ENCODE results near the gene ZFYVE28.
A peak's percentile ranks its signal among the peaks of the same experiment; 100 is the strongest.

ZFYVE28 gene

DNA sequence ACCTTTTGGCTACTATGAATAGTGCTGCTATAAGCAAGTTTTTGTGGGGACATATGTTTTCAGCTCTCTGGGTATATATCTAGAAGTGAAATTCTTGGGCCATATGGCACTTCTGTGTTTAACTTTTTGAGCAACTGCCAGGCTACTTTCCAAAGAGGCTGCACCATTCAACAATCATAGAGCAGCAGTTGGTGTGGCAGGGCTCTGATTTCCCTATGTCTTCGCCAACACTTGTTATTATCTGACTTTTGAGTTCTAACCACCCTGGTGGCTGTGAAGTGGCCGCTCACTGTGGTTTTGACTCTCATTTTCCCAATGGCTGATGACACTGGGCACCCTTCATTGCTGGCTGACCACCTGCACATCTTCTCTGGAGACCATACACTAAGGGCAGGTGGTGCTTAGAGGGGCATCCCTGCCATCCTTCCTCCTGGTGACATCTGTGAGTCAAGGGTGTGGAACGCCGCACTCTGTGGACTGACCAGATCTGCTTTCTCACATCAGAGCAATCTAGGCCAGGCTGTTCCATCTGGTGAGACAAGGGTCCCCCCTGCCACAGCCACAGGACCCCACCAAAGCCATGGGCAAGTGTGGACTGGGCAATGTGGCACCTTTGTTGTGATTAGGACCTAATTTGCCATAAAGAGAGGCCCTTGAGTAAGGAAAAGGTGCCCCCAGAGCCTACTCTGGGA is 49.6 kb downstream of the ZFYVE28 start:
- Histone ChIP-seq H3K27ac (ENCODE audit: low read depth in 2 of 2, low read length in 2 of 2) (no peak overlapping the region), H3K9ac (ENCODE audit: low read depth in 1 of 2, low read length in 2 of 2) (no peak overlapping the region), H3K4me1 (ENCODE audit: control insufficient read depth in 2 of 2, insufficient read depth in 2 of 2, low read length in 2 of 2) (peaks cover 6 to 7% of the 10 kb centered on the region in 2 donors), H3K36me3 (ENCODE audit: control insufficient read depth in 2 of 2, insufficient read depth in 2 of 2, low read length in 2 of 2) (peaks cover 0 to 7% of the 10 kb centered on the region in 2 donors), H3K4me3 (ENCODE audit: low read length in 2 of 2) (no peak overlapping the region), H3K27me3 (ENCODE audit: control insufficient read depth in 2 of 2, insufficient read depth in 2 of 2, low read length in 2 of 2) (no peaks in the 10 kb centered on the region), H3K9me3 (ENCODE audit: control insufficient read depth in 2 of 2, low read length in 2 of 2) (peaks cover 0 to 3% of the 10 kb centered on the region in 2 donors)

- Histone ChIP-seq H3K4me1 (ENCODE audit: control insufficient read depth in 2 of 2, insufficient read depth in 2 of 2, low read length in 2 of 2) (peaks cover 6 to 8% of the 10 kb centered on the region in 2 donors), H3K27ac (ENCODE audit: low read depth in 2 of 2, low read length in 2 of 2) (no peak overlapping the region), H3K9me3 (ENCODE audit: control insufficient read depth in 2 of 2, low read length in 2 of 2) (peaks cover 0 to 3% of the 10 kb centered on the region in 2 donors), H3K4me3 (ENCODE audit: low read length in 2 of 2) (no peak overlapping the region), H3K36me3 (ENCODE audit: control insufficient read depth in 2 of 2, insufficient read depth in 2 of 2, low read length in 2 of 2) (peaks cover 0 to 7% of the 10 kb centered on the region in 2 donors), H3K27me3 (ENCODE audit: control insufficient read depth in 2 of 2, insufficient read depth in 2 of 2, low read length in 2 of 2) (no peaks in the 10 kb centered on the region), H3K9ac (ENCODE audit: low read depth in 1 of 2, low read length in 2 of 2) (no peak overlapping the region)
Observed at GRCh38 chr4:2367626-2368025, 50.8 kb downstream of the ZFYVE28 start.

DNA sequence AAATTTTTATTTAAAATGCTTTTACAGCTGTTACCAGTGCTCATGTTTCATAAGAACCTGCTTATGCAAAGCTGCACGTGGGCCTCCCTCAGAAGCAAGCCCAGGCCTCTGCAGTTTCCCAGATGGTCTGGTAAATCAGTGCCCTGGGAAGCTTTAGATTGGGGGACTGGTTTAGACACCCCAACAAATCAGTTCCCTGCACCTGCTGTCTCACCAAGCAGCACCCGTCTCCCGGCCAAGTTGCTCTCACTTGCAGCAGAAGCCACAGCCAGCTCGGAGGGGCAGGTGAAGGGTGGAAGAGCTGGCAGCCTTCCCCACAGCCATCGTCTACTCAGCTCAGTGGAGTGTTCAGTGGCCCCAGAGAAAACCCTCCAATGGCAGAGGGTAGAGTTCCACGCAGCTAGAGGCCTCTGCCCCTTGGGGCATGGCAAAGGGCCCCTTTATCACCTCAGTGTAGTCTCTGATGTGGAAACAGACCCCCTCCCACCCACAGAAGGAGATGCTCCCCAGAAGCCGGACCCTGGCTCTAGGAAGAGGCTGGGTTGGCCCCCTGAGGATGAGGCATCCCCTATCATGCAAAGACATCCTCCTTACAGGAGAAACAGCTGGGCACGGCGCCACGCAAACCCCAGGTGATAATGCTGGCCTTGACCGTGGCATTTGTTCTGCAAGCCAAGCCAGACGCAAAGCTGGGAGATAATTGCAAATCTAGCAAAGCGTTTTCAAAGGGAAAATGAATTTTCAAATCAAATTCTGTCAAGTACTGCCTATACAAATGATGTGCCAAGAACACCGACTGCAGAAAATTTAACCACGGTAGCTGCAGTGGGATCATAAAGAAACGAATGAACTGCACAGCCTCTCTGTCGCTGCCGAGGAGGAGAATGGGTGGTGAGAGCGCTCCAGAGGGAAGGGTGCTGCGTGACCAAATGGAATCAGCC is 51.9 kb downstream of the ZFYVE28 start:
- Histone ChIP-seq H3K9ac (ENCODE audit: low read depth in 1 of 2, low read length in 2 of 2) (no peak overlapping the region), H3K4me3 (ENCODE audit: low read length in 2 of 2) (no peak overlapping the region), H3K9me3 (ENCODE audit: control insufficient read depth in 2 of 2, low read length in 2 of 2) (peaks cover 0 to 3% of the 10 kb centered on the region in 2 donors), H3K36me3 (ENCODE audit: control insufficient read depth in 2 of 2, insufficient read depth in 2 of 2, low read length in 2 of 2) (peaks cover 0 to 4% of the 10 kb centered on the region in 2 donors), H3K4me1 (ENCODE audit: control insufficient read depth in 2 of 2, insufficient read depth in 2 of 2, low read length in 2 of 2) (peaks cover 6 to 8% of the 10 kb centered on the region in 2 donors), H3K27me3 (ENCODE audit: control insufficient read depth in 2 of 2, insufficient read depth in 2 of 2, low read length in 2 of 2) (no peaks in the 10 kb centered on the region), H3K27ac (ENCODE audit: low read depth in 2 of 2, low read length in 2 of 2) (no peak overlapping the region)

DNA sequence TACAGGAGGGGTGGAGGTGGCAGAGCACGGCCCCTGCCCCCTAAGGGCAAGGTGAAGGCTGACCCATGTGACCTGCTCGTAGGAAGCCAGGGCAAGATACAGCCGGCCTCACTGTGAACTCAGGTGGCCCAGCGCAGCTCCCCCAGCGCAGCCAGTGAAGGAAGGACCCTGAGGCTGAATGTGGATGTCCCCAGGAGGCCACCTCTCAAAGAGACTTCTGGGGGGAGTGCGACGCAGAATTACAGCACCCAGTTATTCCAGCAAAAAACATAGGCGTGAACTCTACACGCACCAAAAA is 52.6 kb downstream of the ZFYVE28 start:
- H3K27ac ChIP-seq (ENCODE audit: low read depth in 2 of 2, low read length in 2 of 2) = no peak overlapping the region

GRCh38 chr4:2365054-2365912 is 53.2 kb downstream of the ZFYVE28 start:
- no peak overlapping the region for H3K9ac ChIP-seq (ENCODE audit: low read depth in 1 of 2, low read length in 2 of 2)
- no peaks in the 10 kb centered on the region for H3K27me3 ChIP-seq (ENCODE audit: control insufficient read depth in 2 of 2, insufficient read depth in 2 of 2, low read length in 2 of 2)
- H3K36me3 ChIP-seq (ENCODE audit: control insufficient read depth in 2 of 2, insufficient read depth in 2 of 2, low read length in 2 of 2) = no peaks in the 10 kb centered on the region
- H3K4me3 ChIP-seq (ENCODE audit: low read length in 2 of 2) = peak overlapping the region; percentile 41 to 63
- H3K27ac ChIP-seq (ENCODE audit: low read depth in 2 of 2, low read length in 2 of 2) = no peak overlapping the region
- H3K9me3 ChIP-seq (ENCODE audit: control insufficient read depth in 2 of 2, low read length in 2 of 2) = peaks cover 0 to 3% of the 10 kb centered on the region in 2 donors
- peaks cover 6 to 8% of the 10 kb centered on the region in 2 donors for H3K4me1 ChIP-seq (ENCODE audit: control insufficient read depth in 2 of 2, insufficient read depth in 2 of 2, low read length in 2 of 2)

More for the DNA sequence above, 52.6 kb downstream of the ZFYVE28 start:
- Histone ChIP-seq H3K4me3 (ENCODE audit: low read length in 2 of 2) (no peak overlapping the region), H3K9ac (ENCODE audit: low read depth in 1 of 2, low read length in 2 of 2) (no peak overlapping the region), H3K9me3 (ENCODE audit: control insufficient read depth in 2 of 2, low read length in 2 of 2) (peaks cover 0 to 3% of the 10 kb centered on the region in 2 donors), H3K4me1 (ENCODE audit: control insufficient read depth in 2 of 2, insufficient read depth in 2 of 2, low read length in 2 of 2) (peaks cover 6 to 8% of the 10 kb centered on the region in 2 donors), H3K27me3 (ENCODE audit: control insufficient read depth in 2 of 2, insufficient read depth in 2 of 2, low read length in 2 of 2) (no peaks in the 10 kb centered on the region), H3K36me3 (ENCODE audit: control insufficient read depth in 2 of 2, insufficient read depth in 2 of 2, low read length in 2 of 2) (peaks cover 0 to 4% of the 10 kb centered on the region in 2 donors)

GRCh38 chr4:2364654-2365053 is 53.8 kb downstream of the ZFYVE28 start:
- peaks cover 0 to 3% of the 10 kb centered on the region in 2 donors for H3K9me3 ChIP-seq (ENCODE audit: control insufficient read depth in 2 of 2, low read length in 2 of 2)
- H3K4me3 ChIP-seq (ENCODE audit: low read length in 2 of 2) = peak overlapping the region; percentile 41 to 63
- H3K36me3 ChIP-seq (ENCODE audit: control insufficient read depth in 2 of 2, insufficient read depth in 2 of 2, low read length in 2 of 2) = no peaks in the 10 kb centered on the region
- H3K9ac ChIP-seq (ENCODE audit: low read depth in 1 of 2, low read length in 2 of 2) = peak overlapping the region; percentile 46 to 52
- H3K4me1 ChIP-seq (ENCODE audit: control insufficient read depth in 2 of 2, insufficient read depth in 2 of 2, low read length in 2 of 2) = peaks cover 6 to 8% of the 10 kb centered on the region in 2 donors
- H3K27ac ChIP-seq (ENCODE audit: low read depth in 2 of 2, low read length in 2 of 2) = no peak overlapping the region
- H3K27me3 ChIP-seq (ENCODE audit: control insufficient read depth in 2 of 2, insufficient read depth in 2 of 2, low read length in 2 of 2) = no peaks in the 10 kb centered on the region

- H3K4me1 ChIP-seq (ENCODE audit: control insufficient read depth in 2 of 2, insufficient read depth in 2 of 2, low read length in 2 of 2) = peaks cover 6 to 8% of the 10 kb centered on the region in 2 donors
- no peaks in the 10 kb centered on the region for H3K36me3 ChIP-seq (ENCODE audit: control insufficient read depth in 2 of 2, insufficient read depth in 2 of 2, low read length in 2 of 2)
- no peak overlapping the region for H3K27ac ChIP-seq (ENCODE audit: low read depth in 2 of 2, low read length in 2 of 2)
- peak overlapping the region; percentile 41 to 63 for H3K4me3 ChIP-seq (ENCODE audit: low read length in 2 of 2)
- peak overlapping the region; percentile 46 to 52 for H3K9ac ChIP-seq (ENCODE audit: low read depth in 1 of 2, low read length in 2 of 2)
- no peaks in the 10 kb centered on the region for H3K27me3 ChIP-seq (ENCODE audit: control insufficient read depth in 2 of 2, insufficient read depth in 2 of 2, low read length in 2 of 2)
- H3K9me3 ChIP-seq (ENCODE audit: control insufficient read depth in 2 of 2, low read length in 2 of 2) = peaks cover 0 to 3% of the 10 kb centered on the region in 2 donors
Observed at GRCh38 chr4:2363951-2364653, 54.3 kb downstream of the ZFYVE28 start.

- Histone ChIP-seq H3K27ac (ENCODE audit: low read depth in 2 of 2, low read length in 2 of 2) (no peak overlapping the region), H3K36me3 (ENCODE audit: control insufficient read depth in 2 of 2, insufficient read depth in 2 of 2, low read length in 2 of 2) (no peaks in the 10 kb centered on the region), H3K9ac (ENCODE audit: low read depth in 1 of 2, low read length in 2 of 2) (no peak overlapping the region), H3K4me3 (ENCODE audit: low read length in 2 of 2) (no peak overlapping the region), H3K4me1 (ENCODE audit: control insufficient read depth in 2 of 2, insufficient read depth in 2 of 2, low read length in 2 of 2) (peaks cover 6 to 8% of the 10 kb centered on the region in 2 donors), H3K9me3 (ENCODE audit: control insufficient read depth in 2 of 2, low read length in 2 of 2) (no peaks in the 10 kb centered on the region), H3K27me3 (ENCODE audit: control insufficient read depth in 2 of 2, insufficient read depth in 2 of 2, low read length in 2 of 2) (no peaks in the 10 kb centered on the region)
Observed at GRCh38 chr4:2363056-2363721, 55.3 kb downstream of the ZFYVE28 start.

All from mucosa of rectum (tissue), 2 donors.